Measurements from ENCODE around the gene KRT7.

The KRT7 gene

GRCh38 chr12:52198454-52199215 lies 34.4 kb upstream of the KRT7 start:
- DNase-seq = peak; percentile 75
- in situ Hi-C loops (cut with MboI; ENCODE audit: low pct_unique_long_range_greater_than_20kb, low sequenced_read_pairs) = no loop called here

GRCh38 chr12:52199294-52199919 lies 33.6 kb upstream of the KRT7 start:
- in situ Hi-C loops (cut with MboI; ENCODE audit: low pct_unique_long_range_greater_than_20kb, low sequenced_read_pairs) = no loop called here
- no peak for DNase-seq

- in situ Hi-C loops (cut with MboI; ENCODE audit: low pct_unique_long_range_greater_than_20kb, low sequenced_read_pairs) = no loop called here
- DNase-seq = no peak
These were observed 32.8 kb upstream of the KRT7 start for GRCh38 chr12:52200086-52200780.

GRCh38 chr12:52200781-52201450 lies 32.1 kb upstream of the KRT7 start:
- in situ Hi-C loops (cut with MboI; ENCODE audit: low pct_unique_long_range_greater_than_20kb, low sequenced_read_pairs) = no loop called here
- no peak for DNase-seq

- DNase-seq = no peak
- in situ Hi-C loops (cut with MboI; ENCODE audit: low pct_unique_long_range_greater_than_20kb, low sequenced_read_pairs) = no loop called here
These were observed 31.6 kb upstream of the KRT7 start for GRCh38 chr12:52201451-52201839.

GRCh38 chr12:52202361-52203078 lies 30.5 kb upstream of the KRT7 start:
- peak; percentile 82 for DNase-seq
- in situ Hi-C loops (cut with MboI; ENCODE audit: low pct_unique_long_range_greater_than_20kb, low sequenced_read_pairs) = no loop called here

GRCh38 chr12:52203079-52203921 lies 29.7 kb upstream of the KRT7 start:
- in situ Hi-C loops (cut with MboI; ENCODE audit: low pct_unique_long_range_greater_than_20kb, low sequenced_read_pairs) = no loop called here
- DNase-seq = peak; percentile 95

GRCh38 chr12:52204095-52204930 lies 28.7 kb upstream of the KRT7 start:
- DNase-seq = no peak
- in situ Hi-C loops (cut with MboI; ENCODE audit: low pct_unique_long_range_greater_than_20kb, low sequenced_read_pairs) = no loop called here

GRCh38 chr12:52204931-52205505 lies 28.0 kb upstream of the KRT7 start:
- in situ Hi-C loops (cut with MboI; ENCODE audit: low pct_unique_long_range_greater_than_20kb, low sequenced_read_pairs) = no loop called here
- no peak for DNase-seq

- DNase-seq = no peak
- in situ Hi-C loops (cut with MboI; ENCODE audit: low pct_unique_long_range_greater_than_20kb, low sequenced_read_pairs) = no loop called here
These were observed 27.3 kb upstream of the KRT7 start for GRCh38 chr12:52205612-52206303.

- in situ Hi-C loops (cut with MboI; ENCODE audit: low pct_unique_long_range_greater_than_20kb, low sequenced_read_pairs) = no loop called here
- DNase-seq = no peak
These were observed 26.6 kb upstream of the KRT7 start for GRCh38 chr12:52206304-52207040.

- in situ Hi-C loops (cut with MboI; ENCODE audit: low pct_unique_long_range_greater_than_20kb, low sequenced_read_pairs) = no loop called here
These were observed 25.9 kb upstream of the KRT7 start for GRCh38 chr12:52207106-52207505.

GRCh38 chr12:52207895-52208294 lies 25.1 kb upstream of the KRT7 start:
- DNase-seq = no peak
- in situ Hi-C loops (cut with MboI; ENCODE audit: low pct_unique_long_range_greater_than_20kb, low sequenced_read_pairs) = no loop called here

More at GRCh38 chr12:52207106-52207505, 25.9 kb upstream of the KRT7 start:
- no peak for DNase-seq

- in situ Hi-C loops (cut with MboI; ENCODE audit: low pct_unique_long_range_greater_than_20kb, low sequenced_read_pairs) = no loop called here
- no peak for DNase-seq
These were observed 24.4 kb upstream of the KRT7 start for GRCh38 chr12:52208424-52209165.

GRCh38 chr12:52209321-52209720 lies 23.7 kb upstream of the KRT7 start:
- DNase-seq = no peak
- in situ Hi-C loops (cut with MboI; ENCODE audit: low pct_unique_long_range_greater_than_20kb, low sequenced_read_pairs) = no loop called here
